Uterus (tissue), 2 donors: Measurements from ENCODE around the gene SEC14L5.

Experiments used
- CTCF ChIP-seq, 4 experiments: fragments of 200-600 bp in 2 of 4; fragments of 450-650 bp in 2 of 4; sonication (generic) in 2 of 4; IDR thresholded peaks; one replicate each; pipeline ENCODE4 v1.5.1; 2016 to 2019; ENCODE audit warnings: antibody characterized with exemption in 4 of 4, mild to moderate bottlenecking in 2 of 4, moderate library complexity in 1 of 4
- POLR2A ChIP-seq, 2 donors: fragments of 450-650 bp; IDR thresholded peaks; one replicate each; pipeline ENCODE4 v1.6.1; 2016; ENCODE audit warnings: antibody characterized with exemption in 2 of 2, mild to moderate bottlenecking in 1 of 2, moderate library complexity in 1 of 2

GRCh38 chr16:5003828-5004227 is 45.7 kb downstream of the SEC14L5 start:
- TF ChIP-seq CTCF (IDR thresholded peaks at IDR 0.05): no peak
- TF ChIP-seq POLR2A (IDR thresholded peaks at IDR 0.05): no peak
